ENCODE measurements around the gene IGFLR1. TPM values are rescaled to one million over a fixed set of nuclear protein-coding genes. Genes with fewer than 3 reads are reported as not detected.

The IGFLR1 gene
- total RNA-seq, 1 experiment from 2014 or later, result 9.9 TPM

DNA sequence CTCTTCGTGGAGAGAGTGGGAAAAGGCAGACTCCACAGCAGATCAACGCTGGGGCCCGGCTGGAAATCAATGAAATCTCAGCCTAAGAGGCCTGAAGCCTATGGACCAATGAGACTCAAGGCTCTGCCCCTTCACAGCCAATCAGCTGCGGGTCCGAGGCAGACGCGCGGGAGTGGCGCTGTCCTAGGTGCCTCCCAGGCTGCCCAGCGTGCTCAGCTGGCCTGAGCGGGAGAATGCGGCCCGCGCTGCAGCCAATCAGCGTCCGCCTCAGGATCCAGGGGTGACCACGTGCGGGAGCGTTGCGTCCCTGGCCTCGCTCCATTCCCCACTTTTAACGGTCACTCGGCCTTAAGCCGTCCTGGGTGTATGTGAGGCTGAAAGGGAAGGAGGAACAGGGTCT is 38.0 kb downstream of the IGFLR1 start, which contains the start of gene ZBTB32:
Gene ZBTB32 (plus strand): TSS at position 341 of the 400 bp plus-strand sequence. CDS start 10,069 bp downstream, outside the sequence.
- ATAC-seq (peak; percentile 54), DNase-seq (ENCODE audit: low spot score) (peak; percentile 83)
- peaks cover 46% of the 10 kb centered on the region for H3K27me3 Mint-ChIP-seq (ENCODE audit: low read depth)
- H3K9me3 Mint-ChIP-seq, result peaks cover 5% of the 10 kb centered on the region
- CTCF ChIA-PET, result interaction anchor here (1.2 to 2.8 kb wide), 3 partner anchors 10 to 146 kb away, joined by 4 to 16 read pairs (median 15); no protein-coding TSS in a partner anchor
- H3K4me3 Mint-ChIP-seq, result no peak within 1 kb of the TSS
- no peaks in the 10 kb centered on the region for H3K36me3 Mint-ChIP-seq
- no peaks in the 10 kb centered on the region; the same call in 1 of the 2 replicates for H3K4me1 Mint-ChIP-seq
- POLR2A ChIA-PET, result interaction anchor here (3.1 kb wide), 1 partner anchor 9 kb away, joined by 14 read pairs; no protein-coding TSS in a partner anchor
- no peak within 1 kb of the TSS for H3K27ac Mint-ChIP-seq
- peak; percentile 61; the same call in 1 of the 2 replicates for TF ChIP-seq CREM (CRISPR knock-in tag; IDR thresholded peaks at IDR 0.05)
- TF ChIP-seq ATF2 (CRISPR knock-in tag; IDR thresholded peaks at IDR 0.05; ENCODE audit: borderline replicate concordance, low read depth), result peak; percentile 90; the same call in 1 of the 2 replicates
- TF ChIP-seq, protein P1, sequence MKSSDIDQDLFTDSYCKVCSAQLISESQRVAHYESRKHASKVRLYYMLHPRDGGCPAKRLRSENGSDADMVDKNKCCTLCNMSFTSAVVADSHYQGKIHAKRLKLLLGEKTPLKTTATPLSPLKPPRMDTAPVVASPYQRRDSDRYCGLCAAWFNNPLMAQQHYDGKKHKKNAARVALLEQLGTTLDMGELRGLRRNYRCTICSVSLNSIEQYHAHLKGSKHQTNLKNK (CRISPR knock-in tag; IDR thresholded peaks at IDR 0.05), result no peak
- TF ChIP-seq ATF3 (CRISPR knock-in tag; conservative IDR thresholded peaks at IDR 0.05), result peak; percentile 83
- TF ChIP-seq MLX (CRISPR knock-in tag; IDR thresholded peaks at IDR 0.05), result no peak
- TF ChIP-seq FOXK1 (CRISPR knock-in tag; IDR thresholded peaks at IDR 0.05), result peak; percentile 94
- TF ChIP-seq ARID4B (CRISPR knock-in tag; IDR thresholded peaks at IDR 0.05; ENCODE audit: borderline replicate concordance), result peak; percentile 99
- peak; percentile 89; the same call in 1 of the 2 replicates for TF ChIP-seq TP53 (CRISPR knock-in tag; IDR thresholded peaks at IDR 0.05)
- TF ChIP-seq NFYB (CRISPR knock-in tag; conservative IDR thresholded peaks at IDR 0.05; ENCODE audit: low read depth), result peak; percentile 90
- TF ChIP-seq ESRRA (CRISPR knock-in tag; IDR thresholded peaks at IDR 0.05; ENCODE audit: borderline replicate concordance), result peak; percentile 89
- TF ChIP-seq ELF4 (CRISPR knock-in tag; IDR thresholded peaks at IDR 0.05; ENCODE audit: low read depth), result 0 out of 2 replicates have a peak, but pooled peaks have one; percentile 35
- peak; percentile 94 for TF ChIP-seq ETV6 (CRISPR knock-in tag; IDR thresholded peaks at IDR 0.05)
- no peak for TF ChIP-seq HMGA2 (CRISPR knock-in tag; IDR thresholded peaks at IDR 0.05)
- TF ChIP-seq, protein P2, sequence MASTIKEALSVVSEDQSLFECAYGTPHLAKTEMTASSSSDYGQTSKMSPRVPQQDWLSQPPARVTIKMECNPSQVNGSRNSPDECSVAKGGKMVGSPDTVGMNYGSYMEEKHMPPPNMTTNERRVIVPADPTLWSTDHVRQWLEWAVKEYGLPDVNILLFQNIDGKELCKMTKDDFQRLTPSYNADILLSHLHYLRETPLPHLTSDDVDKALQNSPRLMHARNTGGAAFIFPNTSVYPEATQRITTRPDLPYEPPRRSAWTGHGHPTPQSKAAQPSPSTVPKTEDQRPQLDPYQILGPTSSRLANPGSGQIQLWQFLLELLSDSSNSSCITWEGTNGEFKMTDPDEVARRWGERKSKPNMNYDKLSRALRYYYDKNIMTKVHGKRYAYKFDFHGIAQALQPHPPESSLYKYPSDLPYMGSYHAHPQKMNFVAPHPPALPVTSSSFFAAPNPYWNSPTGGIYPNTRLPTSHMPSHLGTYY (CRISPR knock-in tag; IDR thresholded peaks at IDR 0.05), result no peak
- peak; percentile 98 for TF ChIP-seq TEAD1 (CRISPR knock-in tag; IDR thresholded peaks at IDR 0.05)
- peak; percentile 29; the same call in 1 of the 2 replicates for TF ChIP-seq PREB (CRISPR knock-in tag; IDR thresholded peaks at IDR 0.05; ENCODE audit: borderline replicate concordance)
- TF ChIP-seq JUN (CRISPR knock-in tag; IDR thresholded peaks at IDR 0.05), result peak; percentile 97
- TF ChIP-seq ZNF671 (CRISPR knock-in tag; IDR thresholded peaks at IDR 0.05), result no peak
- TF ChIP-seq GRHL2 (CRISPR knock-in tag; IDR thresholded peaks at IDR 0.05; ENCODE audit: insufficient replicate concordance, severe bottlenecking), result no peak
- TF ChIP-seq ZNF317 (CRISPR knock-in tag; IDR thresholded peaks at IDR 0.05; ENCODE audit: borderline replicate concordance, low read depth), result no peak; the same call in 1 of the 2 replicates
- no peak for TF ChIP-seq SOX15 (CRISPR knock-in tag; IDR thresholded peaks at IDR 0.05)
- TF ChIP-seq MYBL2 (CRISPR knock-in tag; IDR thresholded peaks at IDR 0.05), result peak; percentile 88
- TF ChIP-seq ZNF416 (CRISPR knock-in tag; IDR thresholded peaks at IDR 0.05), result no peak
- peak; percentile 79 for TF ChIP-seq USF2 (CRISPR knock-in tag; IDR thresholded peaks at IDR 0.05)
- TF ChIP-seq, protein P3, sequence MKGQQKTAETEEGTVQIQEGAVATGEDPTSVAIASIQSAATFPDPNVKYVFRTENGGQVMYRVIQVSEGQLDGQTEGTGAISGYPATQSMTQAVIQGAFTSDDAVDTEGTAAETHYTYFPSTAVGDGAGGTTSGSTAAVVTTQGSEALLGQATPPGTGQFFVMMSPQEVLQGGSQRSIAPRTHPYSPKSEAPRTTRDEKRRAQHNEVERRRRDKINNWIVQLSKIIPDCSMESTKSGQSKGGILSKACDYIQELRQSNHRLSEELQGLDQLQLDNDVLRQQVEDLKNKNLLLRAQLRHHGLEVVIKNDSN (CRISPR knock-in tag; IDR thresholded peaks at IDR 0.05), result peak; percentile 90
- peak; percentile 99 for TF ChIP-seq MAX (CRISPR knock-in tag; IDR thresholded peaks at IDR 0.05)
- peak; percentile 86; the same call in 1 of the 2 replicates for TF ChIP-seq NR1H2 (CRISPR knock-in tag; IDR thresholded peaks at IDR 0.05)
